H1 (cell line): ENCODE measurements around the gene CARD11. TPM values are rescaled to one million over a fixed set of nuclear protein-coding genes. Genes with fewer than 3 reads are reported as not detected.

ENCODE experiments used
- CTCF ChIA-PET: fragments of 300-600 bp; sonication (Branson Sonifier 250); formaldehyde crosslinking; loops from one replicate; lab custom pipeline; 2021; ENCODE audit not compliant: partially characterized antibody; lab: Charles Lee
- POLR2A ChIA-PET: fragments of 300-600 bp; sonication (Branson Sonifier 250); formaldehyde crosslinking; loops from one replicate; lab custom pipeline; 2021; ENCODE audit warnings: inconsistent platforms; ENCODE audit not compliant: partially characterized antibody; lab: Charles Lee
- DNase-seq, 2 experiments: peaks; one replicate each; pipeline versions ENCODE4 v3.0.0 to v3.0.0-alpha.2; 2010 to 2022; ENCODE audit warnings: low spot score in 2 of 2, low read depth in 1 of 2, mixed read lengths in 1 of 2
- FAIRE-seq: peaks from 2 replicates; lab custom pipeline; 2011; peaks lifted over from hg19 to GRCh38; lab: Jason Lieb, UNC
- H2AFZ ChIP-seq: 2 replicates; pipeline ENCODE4 v1.8.1; 2012; ENCODE audit warnings: low read length, inconsistent platforms
- H2AK5ac ChIP-seq: 2 replicates; pipeline ENCODE4 v1.6.1; 2013; ENCODE audit warnings: low read depth, low read length
- H2BK120ac ChIP-seq: replicated peaks from 2 replicates; pipeline ENCODE3; 2013; ENCODE audit warnings: low read depth, low read length, inconsistent platforms
- H2BK12ac ChIP-seq: 2 replicates; pipeline ENCODE4 v1.6.1; 2013; ENCODE audit warnings: low read depth, low read length
- H2BK15ac ChIP-seq: 2 replicates; pipeline ENCODE4 v1.6.1; 2013; ENCODE audit warnings: low read length
- H2BK20ac ChIP-seq: 2 replicates; pipeline ENCODE4 v1.6.1; 2013; ENCODE audit warnings: low read length
- H2BK5ac ChIP-seq: 2 replicates; pipeline ENCODE4 v1.6.1; 2013; ENCODE audit warnings: low read depth, low read length
- H3K14ac ChIP-seq: 2 replicates; pipeline ENCODE4 v1.6.1; 2013; ENCODE audit warnings: inconsistent platforms; ENCODE audit not compliant: insufficient read length
- H3K18ac ChIP-seq: 2 replicates; pipeline ENCODE4 v1.6.1; 2013; ENCODE audit warnings: low read length; ENCODE audit errors: extremely low read depth
- H3K23ac ChIP-seq: 2 replicates; pipeline ENCODE4 v1.6.1; 2013; ENCODE audit warnings: inconsistent platforms; ENCODE audit not compliant: insufficient read length
- H3K23me2 ChIP-seq: 2 replicates; pipeline ENCODE4 v1.6.1; 2013; ENCODE audit warnings: low read depth, low read length
- H3K27ac ChIP-seq: 2 replicates; pipeline ENCODE4 v1.6.1; 2011; ENCODE audit warnings: low read depth, low read length, inconsistent platforms
- H3K27me3 ChIP-seq, 4 experiments: replicated peaks in 1 of 4; 1 replicate in 1 of 4; 2 replicates in 3 of 4; pipeline versions ENCODE4 v1.6.1 to v1.8.1; 2011 to 2013; ENCODE audit warnings: low read length in 3 of 4, mild to moderate bottlenecking in 3 of 4, inconsistent platforms in 2 of 4, mixed read lengths in 2 of 4, moderate library complexity in 1 of 4; ENCODE audit not compliant: control insufficient read depth in 3 of 4, insufficient read depth in 3 of 4; ENCODE audit errors: extremely low read depth in 1 of 4
- H3K36me3 ChIP-seq, 4 experiments: 2 replicates each; pipeline versions ENCODE4 v1.6.1 to v1.8.1; 2011 to 2013; ENCODE audit warnings: mild to moderate bottlenecking in 4 of 4, low read length in 3 of 4, moderate library complexity in 2 of 4, control low read depth in 1 of 4, inconsistent platforms in 1 of 4; ENCODE audit not compliant: insufficient read depth in 4 of 4, control insufficient read depth in 2 of 4
- H3K4ac ChIP-seq: replicated peaks from 2 replicates; pipeline ENCODE3; 2013; ENCODE audit warnings: low read length, low read depth, mixed read lengths, inconsistent platforms; ENCODE audit not compliant: insufficient read length
- H3K4me1 ChIP-seq, 4 experiments: replicated peaks in 1 of 4; 1 replicate in 1 of 4; 2 replicates in 3 of 4; pipeline versions ENCODE4 v1.6.1 to v1.8.1; 2011 to 2013; ENCODE audit warnings: low read length in 3 of 4, inconsistent platforms in 2 of 4, mixed read lengths in 1 of 4; ENCODE audit not compliant: insufficient read depth in 4 of 4, control insufficient read depth in 3 of 4
- H3K4me2 ChIP-seq, 2 experiments: 2 replicates each; pipeline versions ENCODE4 v1.6.1 to v1.8.1; 2011 to 2013; ENCODE audit warnings: low read depth in 2 of 2, low read length in 2 of 2, control low read depth in 1 of 2, inconsistent platforms in 1 of 2, mild to moderate bottlenecking in 1 of 2; ENCODE audit not compliant: insufficient read depth in 1 of 2
- H3K4me3 ChIP-seq, 4 experiments: fragments of 200-600, 300-600 bp in 1 of 4; sonication (generic), shearing (Covaris generic), sonication (Bioruptor Twin) in 1 of 4; 2 replicates each; pipeline versions ENCODE4 v1.5.1 to v1.8.1; 2011 to 2016; ENCODE audit warnings: low read length in 4 of 4, low read depth in 3 of 4, control low read depth in 2 of 4, inconsistent platforms in 2 of 4, mild to moderate bottlenecking in 2 of 4, mixed read lengths in 1 of 4, moderate library complexity in 1 of 4; ENCODE audit not compliant: insufficient read depth in 2 of 4; ENCODE audit errors: extremely low read depth in 1 of 4
- H3K56ac ChIP-seq: replicated peaks from 2 replicates; pipeline ENCODE3; 2013; ENCODE audit warnings: low read depth, mild to moderate bottlenecking, mixed read lengths, low read length, inconsistent platforms; ENCODE audit not compliant: insufficient read length
- H3K79me1 ChIP-seq: 2 replicates; pipeline ENCODE4 v1.6.1; 2013; ENCODE audit warnings: low read depth, low read length, control low read depth
- H3K79me2 ChIP-seq, 2 experiments: 2 replicates each; pipeline versions ENCODE4 v1.6.1 to v1.8.1; 2012 to 2013; ENCODE audit warnings: low read length in 2 of 2, mild to moderate bottlenecking in 2 of 2, inconsistent platforms in 1 of 2; ENCODE audit not compliant: insufficient read depth in 2 of 2, control insufficient read depth in 1 of 2
- H3K9ac ChIP-seq, 4 experiments: replicated peaks in 1 of 4; 1 replicate in 1 of 4; 2 replicates in 3 of 4; pipeline versions ENCODE4 v1.6.1 to v1.8.1; 2011 to 2013; ENCODE audit warnings: low read depth in 3 of 4, low read length in 3 of 4, control low read depth in 2 of 4, mild to moderate bottlenecking in 2 of 4, moderate library complexity in 2 of 4, inconsistent platforms in 1 of 4; ENCODE audit errors: extremely low read depth in 1 of 4
- H3K9me3 ChIP-seq, 2 experiments: 2 replicates each; pipeline versions ENCODE4 v1.6.1 to v1.8.1; 2012 to 2013; ENCODE audit warnings: mild to moderate bottlenecking in 2 of 2, moderate library complexity in 2 of 2, control low read depth in 1 of 2, inconsistent platforms in 1 of 2, low read depth in 1 of 2, low read length in 1 of 2, mixed read lengths in 1 of 2; ENCODE audit not compliant: insufficient read depth in 2 of 2
- H4K20me1 ChIP-seq, 2 experiments: replicated peaks in 1 of 2; 2 replicates each; pipeline versions ENCODE3 to v1.8.1; 2011 to 2013; ENCODE audit warnings: inconsistent platforms in 2 of 2, low read length in 2 of 2, mild to moderate bottlenecking in 1 of 2; ENCODE audit not compliant: insufficient read depth in 2 of 2, control insufficient read depth in 1 of 2
- H4K5ac ChIP-seq: 2 replicates; pipeline ENCODE4 v1.6.1; 2013; ENCODE audit warnings: low read length, low read depth, mixed read lengths, inconsistent platforms; ENCODE audit not compliant: insufficient read length
- H4K8ac ChIP-seq: 2 replicates; pipeline ENCODE4 v1.8.0; 2013; ENCODE audit warnings: mild to moderate bottlenecking, moderate library complexity, low read length, inconsistent platforms; ENCODE audit not compliant: insufficient read depth; ENCODE audit errors: extremely low read depth
- H4K91ac ChIP-seq: replicated peaks from 2 replicates; pipeline ENCODE3; 2013; ENCODE audit warnings: low read length, mixed read lengths, inconsistent platforms; ENCODE audit not compliant: insufficient read length
- ASH2L ChIP-seq: fragments of 200-600, 300-600 bp; sonication (generic); IDR thresholded peaks from one replicate; pipeline ENCODE4 v1.7.1; 2017; ENCODE audit warnings: low read length
- ATF2 ChIP-seq: IDR thresholded peaks from 2 replicates; pipeline ENCODE4 v1.6.1; 2012; ENCODE audit warnings: low read length, inconsistent platforms
- CBX5 ChIP-seq: fragments of 300-800, 300-1000 bp; sonication (generic); IDR thresholded peaks from 2 replicates; pipeline ENCODE4 v1.7.1; 2016; ENCODE audit warnings: antibody characterized with exemption, low read length, low read depth
- CHD1 ChIP-seq: IDR thresholded peaks from 2 replicates; pipeline ENCODE4 v1.6.1; 2012; ENCODE audit warnings: low read depth, low read length, improper control_type of control experiment
- CREB1 ChIP-seq: IDR thresholded peaks from 2 replicates; pipeline ENCODE4 v1.6.1; 2012; ENCODE audit warnings: inconsistent platforms
- EGR1 ChIP-seq: IDR thresholded peaks from 2 replicates; pipeline ENCODE4 v1.6.1; 2011; ENCODE audit warnings: low read depth, low read length, borderline replicate concordance
- HDAC2 ChIP-seq, 2 experiments: fragments of 300-600 bp in 1 of 2; sonication (generic) in 1 of 2; IDR thresholded peaks; 2 replicates each; pipeline ENCODE4 v1.6.1; 2011 to 2012; ENCODE audit warnings: low read depth in 2 of 2, low read length in 2 of 2, mild to moderate bottlenecking in 2 of 2, moderate library complexity in 2 of 2, borderline replicate concordance in 1 of 2, inconsistent platforms in 1 of 2
- POLR2AphosphoS5 ChIP-seq: IDR thresholded peaks from 2 replicates; pipeline ENCODE4 v1.6.1; 2011; ENCODE audit warnings: low read depth, low read length
- RFX5 ChIP-seq: IDR thresholded peaks from 2 replicates; pipeline ENCODE4 v1.6.1; 2011; ENCODE audit warnings: low read depth, low read length, improper control_type of control experiment, borderline replicate concordance
- RNF2 ChIP-seq: fragments of 200-900, 300-1000 bp; sonication (generic); IDR thresholded peaks from 2 replicates; pipeline ENCODE4 v1.7.1; 2016; ENCODE audit warnings: borderline replicate concordance, low read depth, mild to moderate bottlenecking, antibody characterized with exemption, low read length; ENCODE audit not compliant: poor library complexity, severe bottlenecking; ENCODE audit errors: missing control alignments
- SIX5 ChIP-seq: IDR thresholded peaks from 2 replicates; pipeline ENCODE4 v1.6.1; 2011; ENCODE audit warnings: mild to moderate bottlenecking, low read depth, low read length
- TAF1 ChIP-seq: IDR thresholded peaks from 2 replicates; pipeline ENCODE4 v1.6.1; 2011; ENCODE audit warnings: mild to moderate bottlenecking, low read depth, low read length
- WGBS, 2 experiments: shearing (Covaris generic) in 1 of 2; methylation state at CpG; one replicate each; pipeline versions ENCODE4 v1.1.6 to v1.1.7; 2013 to 2015; ENCODE audit warnings: low lambda C conversion rate in 2 of 2, mixed read lengths in 2 of 2, inconsistent platforms in 1 of 2, low coverage in 1 of 2, missing lambda C conversion rate in 1 of 2; ENCODE audit not compliant: insufficient replicate concordance in 2 of 2, insufficient coverage in 1 of 2, insufficient read length in 1 of 2; ENCODE audit errors: extremely low coverage in 1 of 2, missing lambda C conversion rate in 1 of 2; 5-methylcytosine and 5-hydroxymethylcytosine counted together
- polyA plus RNA-seq, 7 experiments: library from polyadenylated mRNA; depleted of rRNA in 3 of 7; stranded (reverse) in 5 of 7; unstranded in 2 of 7; fragments of >200 nt in 5 of 7; fragments of 200-250 nt in 2 of 7; gene quantifications; 1 replicate in 5 of 7; 2 replicates in 1 of 7; 4 replicates in 1 of 7; pipeline versions ENCODE4 v1.2.1 to v1.2.3, GENCODE V29; 2011 to 2013; ENCODE audit warnings: missing spikeins in 2 of 7, mixed read lengths in 2 of 7
- total RNA-seq: library from RNA; stranded (reverse); fragmentation: NEBNext Ultra II Directional; extraction: Animal tissue kit (Norgen Biotek cat#: 25700); gene quantifications from 2 replicates; pipeline ENCODE4 v1.2.1, GENCODE V29; 2021

The CARD11 gene
- total and polyA plus RNA-seq, 2 of the 8 experiments (the other 6 are each of a cell fraction or from before 2014, with no cell fraction given), result 12.6 to 29.8 TPM

DNA sequence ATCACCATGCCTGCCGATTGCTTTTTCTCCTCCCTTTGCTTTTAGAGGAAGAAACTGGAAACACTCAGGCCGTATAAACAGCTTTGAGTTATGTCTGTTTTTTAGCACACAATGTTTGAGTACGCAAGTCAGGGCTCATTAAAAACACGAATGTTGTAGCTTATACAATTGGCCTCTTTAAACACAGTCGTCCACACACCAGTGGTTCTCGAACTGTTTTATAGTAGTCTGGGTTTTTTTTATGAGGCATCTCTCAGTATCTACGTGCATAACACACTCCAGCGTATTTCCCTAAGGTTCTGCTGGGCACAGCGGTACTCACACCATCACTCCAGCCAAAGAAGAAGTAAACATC is 13.4 kb upstream of the CARD11 start:
- whole genome bisulfite sequencing, 2 experiments, result 87% methylated on average over 9 of the region's 9 CpGs; no CpG with 5 or more reads in 1 of the 2 experiments
- POLR2A ChIA-PET, result no interaction called here
- no peaks in the 10 kb centered on the region for H3K79me1 ChIP-seq
- no peaks in the 10 kb centered on the region for H3K27me3 ChIP-seq
- FAIRE-seq (no peak), DNase-seq (no peak)
- no peak overlapping the region for H3K23ac ChIP-seq
- peaks cover 0 to 6% of the 10 kb centered on the region in 2 experiments; a peak in 2 of 4 replicates for H3K9me3 ChIP-seq
- no peak overlapping the region for H2AK5ac ChIP-seq
- H2BK120ac ChIP-seq, result no peak overlapping the region
- H3K18ac ChIP-seq, result no peak overlapping the region
- H2AFZ ChIP-seq, result no peak overlapping the region
- no peak overlapping the region for H2BK15ac ChIP-seq
- no peaks in the 10 kb centered on the region; the same call in 1 of the 2 replicates for H3K23me2 ChIP-seq
- H3K4me3 ChIP-seq, result no peak overlapping the region
- H4K8ac ChIP-seq, result no peak overlapping the region
- no peaks in the 10 kb centered on the region for H3K36me3 ChIP-seq
- H3K27ac ChIP-seq, result no peak overlapping the region
- H4K20me1 ChIP-seq, result no peaks in the 10 kb centered on the region
- H3K4me1 ChIP-seq, result no peaks in the 10 kb centered on the region
- H3K14ac ChIP-seq, result no peak overlapping the region
- no peak overlapping the region for H3K9ac ChIP-seq
- CTCF ChIA-PET, result interaction anchor here (5.7 kb wide), 1 partner anchor 10 kb away, joined by 51 read pairs; no protein-coding TSS in a partner anchor
- H3K56ac ChIP-seq, result no peak overlapping the region
- no peak overlapping the region for H2BK12ac ChIP-seq
- H2BK20ac ChIP-seq, result no peak overlapping the region
- H3K4ac ChIP-seq, result no peak overlapping the region
- H3K4me2 ChIP-seq, result no peak overlapping the region
- H4K91ac ChIP-seq, result no peak overlapping the region
- H4K5ac ChIP-seq, result no peak overlapping the region
- H2BK5ac ChIP-seq, result no peak overlapping the region
- H3K79me2 ChIP-seq, result no peaks in the 10 kb centered on the region
- no peak for TF ChIP-seq EGR1
- TF ChIP-seq HDAC2 (IDR thresholded peaks at IDR 0.05; ENCODE audit: borderline replicate concordance in 1 of 2, low read depth in 2 of 2, low read length in 2 of 2), result no peak
- TF ChIP-seq CBX5, result no peak
- no peak for TF ChIP-seq TAF1
- no peak for TF ChIP-seq CREB1
- TF ChIP-seq RNF2, result no peak
- no peak for TF ChIP-seq ATF2
- TF ChIP-seq SIX5, result no peak
- no peak for TF ChIP-seq RFX5
- TF ChIP-seq CHD1, result no peak
- TF ChIP-seq ASH2L, result no peak
- no peak for TF ChIP-seq POLR2AphosphoS5
